CD1c-positive myeloid dendritic cell (primary cell): Measurements from ENCODE around the gene SAV1.
"Not testable (repeated sequence)": the region's sequence is repeated elsewhere in the genome, so short reads cannot be mapped to it uniquely, and the experiment has no call there.

Source experiments
- DNase-seq: peaks from one replicate; pipeline ENCODE4 v3.0.0-alpha.2; 2016; ENCODE audit errors: extremely low spot score

Gene SAV1

GRCh38 chr14:50667996-50668825 lies at the start of gene SAV1:
TSS of gene SAV1 (minus strand) at chr14:50668306. CDS start at chr14:50667967, 339 bp downstream.
- peak; percentile 77 for DNase-seq

- DNase-seq: no peak
Measured at GRCh38 chr14:50717811-50718210, 49.7 kb upstream of the SAV1 start.

DNA sequence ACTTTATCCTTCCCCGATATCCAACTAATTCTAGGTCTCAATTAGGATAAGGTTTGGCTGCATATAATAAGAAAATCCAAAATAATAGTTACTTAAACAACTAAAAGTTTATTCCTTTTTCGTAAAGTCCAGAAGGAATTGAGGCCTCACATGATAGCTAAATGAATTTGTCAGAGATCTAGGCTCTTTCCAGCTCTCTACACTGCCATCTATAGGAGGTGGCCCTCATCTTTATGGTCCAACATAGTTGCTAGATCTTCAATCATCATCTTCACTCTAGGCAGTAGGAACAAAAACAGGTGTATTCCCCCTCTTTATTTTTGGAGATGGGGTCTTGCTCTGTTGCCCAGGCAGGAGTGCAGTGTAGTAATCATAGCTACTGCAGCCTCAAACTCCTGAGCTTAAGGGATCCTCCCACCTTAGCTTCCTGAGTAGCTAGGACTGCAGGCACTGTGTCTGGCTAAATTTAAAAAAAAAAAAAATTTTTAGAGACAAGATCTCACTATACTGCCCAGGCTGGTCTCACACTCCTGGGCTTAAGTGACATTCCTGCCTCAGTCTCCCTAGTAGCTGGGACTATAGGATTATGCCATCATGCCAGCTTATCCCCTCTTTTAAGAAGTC lies 46.5 kb upstream of the SAV1 start:
- peak; percentile 47 for DNase-seq

DNA sequence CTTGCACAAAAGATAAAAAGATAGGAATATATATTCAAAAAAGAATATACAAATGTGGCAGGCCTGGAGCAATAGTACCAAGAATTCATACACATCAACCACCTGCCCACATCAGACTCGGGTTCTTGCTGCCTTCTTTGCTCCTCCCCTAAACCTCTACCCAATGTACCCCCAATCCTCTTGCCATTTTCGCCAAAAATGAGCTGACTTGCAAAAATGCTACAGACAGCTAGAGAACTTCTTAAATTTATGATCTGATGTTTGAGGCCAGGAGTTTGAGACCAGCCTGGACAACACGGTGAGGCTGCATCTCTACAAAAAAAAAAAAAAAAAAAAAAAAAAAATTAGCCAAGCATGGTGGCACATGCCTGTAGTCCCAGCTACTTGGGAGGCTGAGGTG lies 42.9 kb upstream of the SAV1 start:
- DNase-seq: no peak

DNA sequence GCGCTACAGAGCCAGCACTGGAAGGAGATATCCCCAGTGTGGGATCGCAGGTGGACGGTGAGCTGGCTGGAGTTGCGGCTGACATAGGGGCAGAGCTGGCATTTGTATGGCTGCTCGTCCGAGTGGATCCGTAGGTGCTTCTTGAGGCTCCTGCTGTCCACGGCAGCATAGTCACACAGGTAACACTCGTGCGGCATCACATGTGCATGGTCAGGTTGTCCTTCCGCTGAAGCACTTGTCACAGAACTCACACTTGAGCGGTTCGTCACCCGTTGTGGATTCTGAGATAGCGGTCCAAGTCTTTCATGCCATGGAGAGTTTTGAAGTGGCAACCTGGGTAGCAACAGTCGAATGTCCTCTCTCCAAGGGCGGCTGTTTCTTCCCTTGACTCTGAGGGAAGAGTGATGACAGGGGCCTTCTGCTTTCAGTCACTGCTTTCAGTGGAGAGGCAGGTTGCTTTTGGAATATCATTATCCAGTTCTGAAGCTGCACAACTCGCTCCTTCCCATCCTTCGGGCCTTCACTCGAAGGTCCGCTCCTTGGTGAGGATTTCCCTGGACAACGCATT lies 37.0 kb upstream of the SAV1 start:
- DNase-seq: no peak

- DNase-seq: no peak
Measured at GRCh38 chr14:50704454-50705010, 36.4 kb upstream of the SAV1 start.

GRCh38 chr14:50697659-50698290 lies 29.7 kb upstream of the SAV1 start:
- DNase-seq: no peak

DNA sequence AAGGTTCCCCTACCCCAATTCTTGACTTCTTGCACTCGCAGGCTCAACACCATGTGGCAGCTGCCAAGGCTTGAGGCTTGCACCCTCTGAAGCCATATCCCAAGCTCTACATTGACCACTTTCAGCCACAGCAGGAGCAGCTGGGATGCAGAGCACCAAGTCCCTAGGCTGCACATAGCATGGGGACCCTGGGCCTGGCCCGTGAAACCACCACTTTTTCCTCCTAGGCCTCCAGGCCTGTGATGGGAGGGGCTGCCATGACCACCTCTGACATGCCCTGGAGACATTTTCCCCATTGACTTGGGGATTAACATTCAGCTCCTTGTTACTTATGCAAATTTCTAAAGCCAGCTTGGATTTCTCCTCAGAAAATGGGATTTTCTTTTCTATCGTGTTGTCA lies 26.2 kb upstream of the SAV1 start:
- not testable (repeated sequence) for DNase-seq

DNA sequence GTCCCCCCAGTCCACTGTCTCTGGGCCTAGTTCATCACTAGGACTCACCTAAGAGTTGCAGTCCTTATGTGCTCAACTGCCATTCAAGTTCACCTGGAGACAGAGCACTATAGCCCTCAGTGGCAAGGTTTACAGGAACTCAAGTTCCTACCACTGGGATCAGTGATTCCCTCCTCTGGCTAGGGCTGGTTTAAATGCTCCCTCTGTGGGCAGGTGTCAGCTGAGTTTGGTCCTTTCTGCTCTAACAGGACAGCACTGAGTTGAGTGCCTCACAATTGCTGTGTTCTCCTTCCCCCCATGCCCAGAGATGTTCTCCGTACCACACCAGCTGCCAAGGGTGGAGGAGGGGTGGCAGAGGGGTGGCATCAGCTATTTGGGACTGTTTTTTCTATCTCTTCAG lies 20.8 kb upstream of the SAV1 start:
- no peak for DNase-seq

GRCh38 chr14:50679674-50680073 lies 11.6 kb upstream of the SAV1 start:
- no peak for DNase-seq

- DNase-seq: no peak
Measured at GRCh38 chr14:50678163-50678562, 10.1 kb upstream of the SAV1 start.

DNA sequence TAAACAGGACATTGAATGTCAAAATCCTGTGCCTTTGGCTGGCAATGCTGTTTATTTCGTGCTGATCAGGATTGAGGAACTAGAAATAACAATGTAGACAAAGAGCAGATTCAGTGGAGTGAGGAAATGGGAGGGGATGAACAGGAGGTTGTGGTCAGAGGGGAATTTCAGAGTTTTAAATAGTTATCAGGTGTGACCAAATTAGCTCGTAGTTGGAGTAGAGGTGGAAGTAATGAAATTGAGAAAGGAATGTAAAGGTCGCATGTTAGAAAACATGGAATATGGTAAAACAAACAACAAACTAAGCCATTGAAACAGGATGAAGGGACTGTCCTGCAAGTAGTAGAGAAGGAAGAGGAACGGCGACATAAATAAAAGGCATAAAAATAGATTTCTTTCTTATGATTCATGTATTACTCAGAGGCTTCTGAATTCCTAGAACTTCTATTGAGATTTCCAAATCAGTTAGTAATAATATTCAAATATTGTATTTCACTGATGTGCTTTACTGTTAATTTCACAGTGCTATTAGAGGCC lies 9.5 kb upstream of the SAV1 start:
- peak; percentile 73 for DNase-seq

GRCh38 chr14:50676814-50677516 lies 8.9 kb upstream of the SAV1 start:
- peak; percentile 27 for DNase-seq

DNA sequence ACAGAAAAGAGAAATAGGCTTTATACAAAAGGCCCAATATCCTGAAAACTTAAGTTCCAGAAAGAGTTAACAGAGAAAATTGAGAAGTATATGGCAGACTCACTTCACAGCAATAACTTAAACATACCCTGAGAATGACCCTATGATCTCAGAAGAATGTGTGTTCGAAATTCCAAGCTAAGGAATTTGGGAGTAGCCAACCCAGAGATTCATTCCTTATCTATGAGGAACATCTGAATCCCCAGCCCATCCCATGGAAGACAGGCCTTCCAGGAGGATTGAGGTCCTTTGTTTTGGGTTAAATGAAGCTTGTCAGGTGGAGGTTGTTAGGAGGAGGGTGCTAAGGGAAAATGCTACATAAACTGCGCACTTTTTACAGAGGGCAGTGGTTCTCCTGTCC lies 7.5 kb upstream of the SAV1 start:
- no peak for DNase-seq

DNA sequence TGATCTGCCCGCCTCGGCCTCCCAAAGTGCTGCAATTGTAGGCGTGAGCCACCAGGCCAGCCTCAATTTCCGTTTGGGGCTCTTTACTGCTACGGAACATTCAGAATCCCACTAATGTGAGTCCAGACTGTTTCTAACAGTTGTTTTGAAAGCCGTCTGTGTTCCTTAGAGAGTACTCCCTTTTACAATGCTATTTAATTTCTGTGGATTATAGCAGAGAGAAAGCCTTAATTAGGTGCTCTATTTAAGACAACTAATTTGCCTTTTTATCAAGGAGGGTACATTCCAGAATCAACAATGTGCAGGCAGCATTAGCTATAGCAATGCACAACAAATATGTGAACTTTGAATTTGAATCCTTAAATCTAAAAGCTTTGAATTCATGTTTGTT lies 2.8 kb upstream of the SAV1 start:
- no peak for DNase-seq

GRCh38 chr14:50670196-50670865 lies 2.2 kb upstream of the SAV1 start:
- peak; percentile 24 for DNase-seq

DNA sequence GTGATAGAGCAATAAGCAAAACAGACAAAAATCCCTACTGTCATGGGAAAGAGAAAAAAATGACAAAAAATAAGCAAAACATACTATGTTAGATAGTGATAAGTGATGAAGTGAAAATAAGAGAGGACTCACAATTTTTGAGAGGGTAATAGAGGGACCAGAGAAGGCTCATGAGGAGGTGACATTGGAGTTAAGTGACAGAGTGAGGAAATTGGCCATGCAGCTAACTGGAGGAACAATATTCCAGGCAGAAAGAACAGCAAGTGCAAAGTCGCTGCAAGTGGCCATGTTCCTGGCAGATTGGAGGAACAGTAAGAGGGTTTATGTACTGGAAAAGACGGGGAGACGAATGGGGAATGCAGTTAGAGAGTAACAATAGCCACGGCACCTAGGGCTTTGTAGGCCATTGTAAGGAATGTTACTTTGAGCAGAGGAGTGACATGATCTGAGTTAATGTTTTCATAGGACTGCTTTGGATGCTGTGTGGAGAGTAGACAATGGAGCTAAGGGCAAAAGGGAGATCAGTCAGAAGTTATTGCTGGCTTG lies 1.4 kb upstream of the SAV1 start:
- DNase-seq: no peak

DNA sequence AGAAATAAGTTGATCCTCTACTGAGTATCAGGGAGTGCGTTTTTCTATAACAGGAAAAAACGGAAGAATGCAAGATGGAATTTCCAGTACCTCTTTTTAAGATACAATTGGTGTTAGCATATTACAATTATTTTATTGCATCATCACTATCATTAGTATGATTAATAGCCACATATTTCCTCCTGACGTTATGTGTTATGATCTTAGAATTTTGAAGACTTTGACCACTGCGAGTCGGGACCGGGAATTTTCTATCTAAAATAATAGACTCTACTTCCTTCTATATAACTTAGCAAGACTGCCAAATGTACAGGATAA lies 679 bp upstream of the SAV1 start:
- no peak for DNase-seq

GRCh38 chr14:50667684-50667995 lies 466 bp downstream of the SAV1 start:
- DNase-seq: no peak

- peak; percentile 53 for DNase-seq
Measured at GRCh38 chr14:50666772-50667683, 1.1 kb downstream of the SAV1 start.
